ENCODE data around the gene FKBP5. TPM values are rescaled to one million over a fixed set of nuclear protein-coding genes. Genes with fewer than 3 reads are reported as not detected.

Gene FKBP5
- total and polyA plus RNA-seq, 7 donors = 52.9 to 326 (median 200) TPM

GRCh38 chr6:35679399-35679798 is 9.3 kb downstream of the FKBP5 start:
- H3K36me3 ChIP-seq = peaks cover 3 to 64% (median 11%) of the 10 kb centered on the region in 4 donors

GRCh38 chr6:35678814-35679213 is 9.9 kb downstream of the FKBP5 start:
- H3K9me3 ChIP-seq = no peaks in the 10 kb centered on the region
- no peaks in the 10 kb centered on the region for H3K27me3 ChIP-seq
- WGBS, 2 donors = 98% methylated on average over 1 of the region's 1 CpG
- no peak for DNase-seq
- H3K4me1 ChIP-seq = peaks cover 0 to 69% (median 59%) of the 10 kb centered on the region in 4 donors
- H3K36me3 ChIP-seq = peaks cover 3 to 58% (median 8%) of the 10 kb centered on the region in 4 donors
- H3K27ac ChIP-seq = no peak overlapping the region
- no peak for TF ChIP-seq EP300 (IDR thresholded peaks at IDR 0.05)
- TF ChIP-seq POLR2AphosphoS5 (IDR thresholded peaks at IDR 0.05) = no peak
- TF ChIP-seq, protein P1, sequence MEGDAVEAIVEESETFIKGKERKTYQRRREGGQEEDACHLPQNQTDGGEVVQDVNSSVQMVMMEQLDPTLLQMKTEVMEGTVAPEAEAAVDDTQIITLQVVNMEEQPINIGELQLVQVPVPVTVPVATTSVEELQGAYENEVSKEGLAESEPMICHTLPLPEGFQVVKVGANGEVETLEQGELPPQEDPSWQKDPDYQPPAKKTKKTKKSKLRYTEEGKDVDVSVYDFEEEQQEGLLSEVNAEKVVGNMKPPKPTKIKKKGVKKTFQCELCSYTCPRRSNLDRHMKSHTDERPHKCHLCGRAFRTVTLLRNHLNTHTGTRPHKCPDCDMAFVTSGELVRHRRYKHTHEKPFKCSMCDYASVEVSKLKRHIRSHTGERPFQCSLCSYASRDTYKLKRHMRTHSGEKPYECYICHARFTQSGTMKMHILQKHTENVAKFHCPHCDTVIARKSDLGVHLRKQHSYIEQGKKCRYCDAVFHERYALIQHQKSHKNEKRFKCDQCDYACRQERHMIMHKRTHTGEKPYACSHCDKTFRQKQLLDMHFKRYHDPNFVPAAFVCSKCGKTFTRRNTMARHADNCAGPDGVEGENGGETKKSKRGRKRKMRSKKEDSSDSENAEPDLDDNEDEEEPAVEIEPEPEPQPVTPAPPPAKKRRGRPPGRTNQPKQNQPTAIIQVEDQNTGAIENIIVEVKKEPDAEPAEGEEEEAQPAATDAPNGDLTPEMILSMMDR (IDR thresholded peaks at IDR 0.05) = no peak
- no peak for TF ChIP-seq POLR2A (IDR thresholded peaks at IDR 0.05)
- no peak overlapping the region for H3K4me3 ChIP-seq
- intact Hi-C loops (cut with DNase I) = no loop called here

More at GRCh38 chr6:35679399-35679798, 9.3 kb downstream of the FKBP5 start:
- Histone ChIP-seq H3K9me3 (no peaks in the 10 kb centered on the region), H3K27me3 (no peaks in the 10 kb centered on the region), H3K4me1 (peaks cover 0 to 73% (median 60%) of the 10 kb centered on the region in 4 donors), H3K4me3 (no peak overlapping the region), H3K27ac (no peak overlapping the region)
- 94 to 96% methylated on average over 1 of the region's 1 CpG for WGBS, 2 donors
- TF ChIP-seq EP300 (IDR thresholded peaks at IDR 0.05) (no peak), POLR2AphosphoS5 (IDR thresholded peaks at IDR 0.05) (no peak), POLR2A (IDR thresholded peaks at IDR 0.05) (no peak)
- TF ChIP-seq, protein P1 (IDR thresholded peaks at IDR 0.05) = no peak
- intact Hi-C loops (cut with DNase I) = no loop called here
- DNase-seq = no peak

- no peak for DNase-seq
- peaks cover 3 to 51% (median 6%) of the 10 kb centered on the region in 4 donors for H3K36me3 ChIP-seq
- intact Hi-C loops (cut with DNase I) = no loop called here
- WGBS, 2 donors = 67 to 74% methylated on average over 4 of the region's 4 CpGs
- no peaks in the 10 kb centered on the region for H3K27me3 ChIP-seq
- no peak for TF ChIP-seq POLR2A (IDR thresholded peaks at IDR 0.05)
- no peak for TF ChIP-seq POLR2AphosphoS5 (IDR thresholded peaks at IDR 0.05)
- TF ChIP-seq EP300 (IDR thresholded peaks at IDR 0.05) = no peak
- TF ChIP-seq, protein P1 (IDR thresholded peaks at IDR 0.05) = no peak
- H3K4me1 ChIP-seq = peaks cover 0 to 65% (median 60%) of the 10 kb centered on the region in 4 donors
- no peak overlapping the region for H3K4me3 ChIP-seq
- no peaks in the 10 kb centered on the region for H3K9me3 ChIP-seq
- H3K27ac ChIP-seq = no peak overlapping the region
These were observed 10.6 kb downstream of the FKBP5 start for GRCh38 chr6:35678021-35678654.

DNA sequence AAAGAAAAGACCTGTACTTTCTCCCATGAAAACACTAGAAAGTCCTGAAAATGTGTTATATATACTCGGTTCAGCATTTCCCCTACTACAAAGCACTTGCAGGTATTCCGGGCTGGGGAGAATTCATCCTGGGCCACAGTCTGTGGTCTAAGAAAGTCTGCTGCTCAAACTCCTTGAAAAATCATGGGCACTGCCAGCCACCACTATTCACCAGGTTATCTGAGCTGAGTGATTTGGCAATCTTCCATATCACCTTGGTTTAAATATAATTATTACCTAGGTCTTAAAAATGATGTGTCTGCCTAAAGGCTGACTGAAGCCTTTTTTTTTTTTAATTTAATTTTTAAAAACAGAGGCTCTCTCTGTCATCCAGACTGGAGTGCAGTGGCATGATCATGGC is 11.3 kb downstream of the FKBP5 start:
- 89 to 94% methylated on average over 2 of the region's 2 CpGs for WGBS, 2 donors
- H3K4me1 ChIP-seq = peaks cover 0 to 59% (median 59%) of the 10 kb centered on the region in 4 donors
- intact Hi-C loops (cut with DNase I) = no loop called here
- H3K27ac ChIP-seq = no peak overlapping the region
- no peak for DNase-seq
- H3K27me3 ChIP-seq = no peaks in the 10 kb centered on the region
- H3K36me3 ChIP-seq = peaks cover 3 to 47% (median 6%) of the 10 kb centered on the region in 4 donors
- H3K4me3 ChIP-seq = no peak overlapping the region
- TF ChIP-seq POLR2AphosphoS5 (IDR thresholded peaks at IDR 0.05) = no peak
- no peak for TF ChIP-seq EP300 (IDR thresholded peaks at IDR 0.05)
- TF ChIP-seq, protein P1 (IDR thresholded peaks at IDR 0.05) = no peak
- TF ChIP-seq POLR2A (IDR thresholded peaks at IDR 0.05) = no peak
- H3K9me3 ChIP-seq = no peaks in the 10 kb centered on the region
